H1 (cell line): ENCODE measurements around the gene ITSN1.
A peak's percentile ranks its signal among the peaks of the same experiment; 100 is the strongest.

Source experiments
- EZH2 ChIP-seq: fragments of 200-600 bp; sonication (generic); IDR thresholded peaks from 2 replicates; pipeline ENCODE4 v1.7.1; 2012; ENCODE audit warnings: low read depth, mild to moderate bottlenecking, moderate library complexity, low read length, inconsistent platforms; ENCODE audit not compliant: severe bottlenecking
- MAFK ChIP-seq: IDR thresholded peaks from 2 replicates; pipeline ENCODE4 v1.6.1; 2012; ENCODE audit warnings: low read depth, mild to moderate bottlenecking, improper control_type of control experiment, low read length
- POLR2A ChIP-seq, 2 experiments: IDR thresholded peaks; 1 replicate in 1 of 2; 2 replicates in 1 of 2; pipeline ENCODE4 v1.6.1; 2011; ENCODE audit warnings: low read depth in 2 of 2, low read length in 2 of 2, mild to moderate bottlenecking in 2 of 2; ENCODE audit errors: control extremely low read depth in 1 of 2
- RAD21 ChIP-seq, 2 experiments: IDR thresholded peaks in 1 of 2; conservative IDR thresholded peaks in 1 of 2; 2 replicates each; pipeline ENCODE4 v1.6.1; 2011; ENCODE audit warnings: low read depth in 2 of 2, low read length in 2 of 2, improper control_type of control experiment in 1 of 2, inconsistent platforms in 1 of 2, mild to moderate bottlenecking in 1 of 2, moderate library complexity in 1 of 2
- SRF ChIP-seq: IDR thresholded peaks from 2 replicates; pipeline ENCODE4 v1.6.1; 2011; ENCODE audit warnings: mild to moderate bottlenecking, low read depth, low read length, moderate library complexity
- TBP ChIP-seq: IDR thresholded peaks from 2 replicates; pipeline ENCODE4 v1.6.1; 2011; ENCODE audit warnings: low read depth, low read length, improper control_type of control experiment
- TF ChIP-seq, protein P1 (sequence below), 3 experiments: IDR thresholded peaks; 1 replicate in 2 of 3; 2 replicates in 1 of 3; pipeline versions ENCODE4 v1.5.1 to v1.6.1; 2011; ENCODE audit warnings: low read length in 3 of 3, mild to moderate bottlenecking in 3 of 3, inconsistent platforms in 2 of 3, low read depth in 1 of 3, moderate library complexity in 1 of 3; ENCODE audit not compliant: insufficient read depth in 1 of 3; ENCODE audit errors: control extremely low read depth in 1 of 3
- TF ChIP-seq, protein P2 (sequence below): IDR thresholded peaks from 2 replicates; pipeline ENCODE4 v1.6.1; 2011; ENCODE audit warnings: low read depth, mild to moderate bottlenecking, low read length; ENCODE audit not compliant: insufficient read depth

DNA sequence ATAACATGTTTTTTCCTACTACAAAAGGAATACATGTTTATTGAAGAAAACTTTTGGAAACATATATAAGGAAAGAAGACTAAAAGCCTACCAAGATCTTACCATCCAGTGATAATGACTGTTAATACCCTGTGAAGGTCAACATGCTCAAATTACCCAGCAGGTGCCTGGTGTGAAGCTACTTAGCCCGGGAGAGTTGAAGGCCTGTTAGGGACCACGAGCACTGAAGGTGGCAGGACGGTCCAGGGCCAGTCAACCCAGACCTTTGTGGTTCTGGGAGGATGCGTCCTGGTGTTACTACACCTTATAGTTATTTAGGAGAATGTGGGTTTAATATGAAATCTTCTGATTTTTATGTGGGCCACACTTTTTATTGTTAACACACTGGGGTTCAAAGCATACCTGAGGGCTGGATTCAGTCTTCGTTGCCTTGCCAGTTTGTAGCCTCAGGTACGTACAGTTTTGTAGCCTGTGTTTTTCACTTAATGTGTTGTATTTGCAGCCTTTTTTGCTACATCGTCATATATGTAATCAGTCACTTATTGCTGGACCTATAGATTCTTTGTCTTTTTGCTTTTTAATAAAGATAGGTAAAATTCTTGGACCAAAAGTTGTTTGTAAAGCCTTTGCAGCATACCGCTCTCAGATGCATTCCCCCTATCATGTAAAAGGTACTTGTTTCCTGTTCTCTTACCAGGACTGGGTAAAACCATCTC lies 9.8 kb downstream of the ITSN1 start:
- peak in 1 of 2 experiments; percentile 2; a peak in 1 of 4 replicates for TF ChIP-seq RAD21 (IDR thresholded peaks at IDR 0.05 in 1 of 2, conservative IDR thresholded peaks at IDR 0.05 in 1 of 2; ENCODE audit: low read depth in 2 of 2, low read length in 2 of 2)
- TF ChIP-seq, protein P1, sequence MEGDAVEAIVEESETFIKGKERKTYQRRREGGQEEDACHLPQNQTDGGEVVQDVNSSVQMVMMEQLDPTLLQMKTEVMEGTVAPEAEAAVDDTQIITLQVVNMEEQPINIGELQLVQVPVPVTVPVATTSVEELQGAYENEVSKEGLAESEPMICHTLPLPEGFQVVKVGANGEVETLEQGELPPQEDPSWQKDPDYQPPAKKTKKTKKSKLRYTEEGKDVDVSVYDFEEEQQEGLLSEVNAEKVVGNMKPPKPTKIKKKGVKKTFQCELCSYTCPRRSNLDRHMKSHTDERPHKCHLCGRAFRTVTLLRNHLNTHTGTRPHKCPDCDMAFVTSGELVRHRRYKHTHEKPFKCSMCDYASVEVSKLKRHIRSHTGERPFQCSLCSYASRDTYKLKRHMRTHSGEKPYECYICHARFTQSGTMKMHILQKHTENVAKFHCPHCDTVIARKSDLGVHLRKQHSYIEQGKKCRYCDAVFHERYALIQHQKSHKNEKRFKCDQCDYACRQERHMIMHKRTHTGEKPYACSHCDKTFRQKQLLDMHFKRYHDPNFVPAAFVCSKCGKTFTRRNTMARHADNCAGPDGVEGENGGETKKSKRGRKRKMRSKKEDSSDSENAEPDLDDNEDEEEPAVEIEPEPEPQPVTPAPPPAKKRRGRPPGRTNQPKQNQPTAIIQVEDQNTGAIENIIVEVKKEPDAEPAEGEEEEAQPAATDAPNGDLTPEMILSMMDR (IDR thresholded peaks at IDR 0.05; ENCODE audit: control extremely low read depth in 1 of 3, insufficient read depth in 1 of 3, low read depth in 1 of 3, low read length in 3 of 3), result no peak
- no peak for TF ChIP-seq SRF
- no peak for TF ChIP-seq EZH2
- TF ChIP-seq MAFK, result no peak
- TF ChIP-seq POLR2A (IDR thresholded peaks at IDR 0.05; ENCODE audit: control extremely low read depth in 1 of 2, low read depth in 2 of 2, low read length in 2 of 2), result no peak
- TF ChIP-seq, protein P2, sequence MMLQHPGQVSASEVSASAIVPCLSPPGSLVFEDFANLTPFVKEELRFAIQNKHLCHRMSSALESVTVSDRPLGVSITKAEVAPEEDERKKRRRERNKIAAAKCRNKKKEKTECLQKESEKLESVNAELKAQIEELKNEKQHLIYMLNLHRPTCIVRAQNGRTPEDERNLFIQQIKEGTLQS, result no peak
- no peak for TF ChIP-seq TBP
